NCI-H2081 (cell line): ENCODE measurements around the gene PRELID1.
"Not testable (repeated sequence)": the region's sequence is repeated elsewhere in the genome, so short reads cannot be mapped to it uniquely, and the experiment has no call there.

Experiments used
- DNase-seq, 2 experiments: peaks; one replicate each; lab custom pipeline; 2025; lab: John Stamatoyannopoulos, UW

Gene PRELID1, protein sequence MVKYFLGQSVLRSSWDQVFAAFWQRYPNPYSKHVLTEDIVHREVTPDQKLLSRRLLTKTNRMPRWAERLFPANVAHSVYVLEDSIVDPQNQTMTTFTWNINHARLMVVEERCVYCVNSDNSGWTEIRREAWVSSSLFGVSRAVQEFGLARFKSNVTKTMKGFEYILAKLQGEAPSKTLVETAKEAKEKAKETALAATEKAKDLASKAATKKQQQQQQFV

DNA sequence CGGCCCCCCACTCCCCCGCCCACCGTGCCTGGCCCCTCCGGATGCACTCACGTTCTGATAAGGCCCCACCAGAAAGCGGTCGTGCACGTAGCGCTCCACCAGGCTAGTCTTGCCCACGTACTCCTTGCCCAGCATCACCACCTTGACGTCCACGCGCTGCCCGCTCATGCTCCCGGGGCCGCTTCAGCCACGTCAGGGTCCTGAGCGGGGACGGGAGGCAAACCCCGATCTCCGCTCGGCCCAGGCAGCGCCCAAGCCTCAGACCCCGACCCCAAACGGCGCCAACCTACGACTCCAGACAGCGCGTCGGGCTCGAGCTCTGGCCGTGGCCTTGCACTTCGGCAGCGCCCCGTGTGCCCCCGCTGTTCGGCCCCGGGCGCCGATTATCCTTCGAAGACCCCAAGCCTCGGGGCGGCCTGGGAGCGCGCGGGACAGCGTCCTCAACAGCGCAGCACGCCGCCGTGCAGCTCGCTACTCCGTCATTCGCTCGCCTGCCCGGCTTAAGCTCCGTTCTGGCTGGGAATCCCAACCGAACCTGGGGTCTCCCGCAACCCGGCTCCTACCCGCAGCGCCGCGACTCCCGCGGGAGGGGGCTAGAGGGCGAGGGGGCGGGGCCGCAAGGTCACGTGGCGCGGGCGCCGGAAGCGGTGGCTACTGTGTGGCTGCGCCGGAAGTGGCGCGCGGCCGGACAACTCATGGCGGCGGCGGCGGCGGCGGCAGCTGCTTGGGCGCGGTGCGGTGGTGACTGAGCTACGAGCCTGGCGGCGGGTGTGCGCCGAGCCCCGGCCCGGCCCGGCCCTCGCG, at the start of gene PRELID1, which contains the start of gene RAB24:
Gene PRELID1 (plus strand): TSS at position 679 of the 804 bp plus-strand sequence. CDS start 187 bp downstream, outside the sequence.
Gene RAB24 (minus strand): TSS at position 599 of the 804 bp plus-strand sequence. CDS start 431 bp downstream, at position 168.
- DNase-seq = peak; percentile 67 to 78

GRCh38 chr5:177256296-177256695, 47.3 kb upstream of the PRELID1 start:
- DNase-seq = no peak

DNA sequence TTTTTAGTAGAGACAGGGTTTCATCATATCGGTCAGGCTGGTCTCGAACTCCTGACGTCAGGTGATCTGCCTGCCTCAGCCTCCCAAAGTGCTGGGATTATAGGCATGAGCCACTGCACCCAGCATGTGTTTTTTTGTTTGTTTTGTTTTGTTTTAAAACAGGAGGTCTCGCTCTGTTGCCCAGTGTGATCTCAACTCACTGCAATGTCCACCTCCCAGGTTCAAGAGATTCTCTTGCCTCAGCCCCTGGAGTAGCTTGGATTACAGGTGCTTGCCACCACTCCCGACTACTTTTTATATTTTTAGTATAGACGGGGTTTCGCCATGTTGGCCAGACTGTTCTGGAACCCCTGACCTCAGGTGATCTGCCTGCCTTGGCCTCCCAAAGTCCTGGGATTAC, 44.9 kb upstream of the PRELID1 start:
- not testable (repeated sequence) for DNase-seq

DNA sequence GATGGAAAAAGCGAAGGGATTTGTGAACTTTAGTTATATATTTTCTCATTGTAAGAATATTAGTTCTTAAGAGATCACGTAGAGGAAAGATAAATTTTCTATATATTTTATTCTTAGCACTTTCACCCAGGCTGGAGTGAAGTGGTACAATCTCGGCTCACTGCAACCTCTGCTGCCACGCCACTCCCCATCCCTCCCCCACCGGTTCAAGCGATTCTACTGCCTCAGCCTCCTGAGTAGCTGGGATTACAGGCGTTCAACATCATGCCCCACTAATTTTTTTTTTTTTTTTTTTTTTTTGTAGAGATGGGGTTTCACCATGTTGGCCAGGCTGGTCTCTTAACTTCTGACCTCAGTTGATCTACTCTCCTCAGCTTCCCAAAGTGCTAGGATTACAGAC, 42.6 kb upstream of the PRELID1 start:
- no peak for DNase-seq

DNA sequence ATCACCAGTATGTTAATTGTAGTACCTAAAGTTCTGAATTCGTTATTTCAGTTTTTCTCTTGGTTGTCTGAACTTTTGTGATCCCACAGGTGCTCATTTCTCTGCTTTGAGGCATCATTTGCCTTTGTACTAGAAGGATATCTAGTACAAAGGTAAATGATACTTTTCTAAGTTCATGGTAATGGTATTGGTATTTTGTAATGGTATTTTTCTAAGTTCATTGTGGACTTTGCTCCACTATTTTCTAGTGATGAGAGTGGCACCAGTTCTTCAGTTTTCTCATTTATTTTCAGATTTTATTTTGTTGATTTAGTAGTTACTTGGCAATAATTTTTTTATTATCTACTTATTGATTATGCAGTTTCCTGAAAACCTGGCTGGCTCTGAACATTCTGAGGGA, 42.1 kb upstream of the PRELID1 start:
- DNase-seq = no peak

- no peak for DNase-seq
These were observed 39.4 kb upstream of the PRELID1 start for GRCh38 chr5:177264178-177264577.

- DNase-seq = no peak
These were observed 38.2 kb upstream of the PRELID1 start for GRCh38 chr5:177265395-177265794.

DNA sequence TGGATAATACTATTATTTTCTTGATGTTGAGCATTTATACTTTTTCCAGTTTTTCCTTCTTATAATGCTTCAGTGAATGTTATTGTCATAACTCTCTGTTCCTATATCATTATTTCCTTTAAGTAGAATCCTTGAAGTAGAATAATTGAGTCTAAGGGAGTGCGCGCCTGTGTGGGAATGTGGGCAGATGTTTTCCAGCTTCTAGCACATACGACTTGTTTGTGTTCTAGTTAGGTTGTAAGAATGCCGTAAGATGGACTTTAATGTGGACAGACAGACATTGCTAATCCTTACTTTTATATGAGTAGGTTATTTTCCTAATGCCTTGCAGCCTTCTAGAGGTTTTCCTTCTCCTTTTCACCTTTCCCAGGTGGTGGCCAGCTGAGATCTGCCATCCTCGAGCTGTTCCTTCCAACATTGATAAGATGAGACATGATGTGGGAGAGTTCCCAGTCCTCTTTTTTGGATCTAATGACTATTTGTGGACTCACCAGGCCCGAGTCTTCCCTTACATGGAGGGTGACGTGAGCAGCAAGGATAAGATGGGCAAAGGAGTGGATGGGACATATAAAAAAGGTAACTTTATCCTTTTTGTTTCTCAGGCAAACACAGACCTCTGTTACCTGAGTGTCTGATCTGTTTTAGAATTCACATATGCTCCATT, 34.2 kb upstream of the PRELID1 start:
- DNase-seq = no peak

DNA sequence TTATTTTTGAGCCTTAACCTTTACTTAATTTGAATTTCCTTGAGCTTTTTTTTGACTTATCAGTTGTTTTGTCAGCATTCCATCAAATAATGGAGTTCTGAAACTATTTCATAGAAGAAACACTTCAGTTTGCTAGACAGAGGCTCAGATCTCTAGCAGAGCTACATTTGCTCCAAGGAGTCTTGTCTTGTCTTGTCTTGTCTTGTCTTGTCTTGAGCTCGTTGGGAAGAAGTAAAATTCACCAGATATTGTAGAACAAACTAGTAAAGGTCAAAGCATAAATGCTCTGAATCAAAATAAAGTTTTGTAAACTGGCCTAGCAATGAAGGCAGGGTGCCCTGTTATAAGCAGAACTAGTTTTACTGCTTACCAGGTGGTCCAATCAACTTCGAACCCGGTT, 33.6 kb upstream of the PRELID1 start:
- no peak for DNase-seq

DNA sequence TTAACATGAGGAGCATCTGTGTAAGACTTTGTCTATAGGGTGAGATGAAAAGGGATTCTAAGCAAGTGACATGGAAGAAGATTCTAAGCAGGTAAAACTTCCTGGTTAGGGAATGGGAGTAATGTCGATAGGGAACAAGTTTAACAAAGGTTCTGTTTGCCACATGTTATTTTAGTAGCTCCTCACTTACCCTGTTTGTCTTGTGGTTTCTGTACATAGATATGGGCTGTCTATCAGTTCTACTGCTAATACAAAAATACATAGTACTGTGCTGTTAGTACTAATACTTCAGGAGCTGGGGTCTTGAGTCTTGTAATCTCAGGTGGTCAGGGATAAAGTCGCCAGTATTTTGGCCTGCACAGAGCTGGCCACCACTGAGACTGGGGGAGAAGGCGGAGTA, 32.9 kb upstream of the PRELID1 start:
- DNase-seq = no peak

DNA sequence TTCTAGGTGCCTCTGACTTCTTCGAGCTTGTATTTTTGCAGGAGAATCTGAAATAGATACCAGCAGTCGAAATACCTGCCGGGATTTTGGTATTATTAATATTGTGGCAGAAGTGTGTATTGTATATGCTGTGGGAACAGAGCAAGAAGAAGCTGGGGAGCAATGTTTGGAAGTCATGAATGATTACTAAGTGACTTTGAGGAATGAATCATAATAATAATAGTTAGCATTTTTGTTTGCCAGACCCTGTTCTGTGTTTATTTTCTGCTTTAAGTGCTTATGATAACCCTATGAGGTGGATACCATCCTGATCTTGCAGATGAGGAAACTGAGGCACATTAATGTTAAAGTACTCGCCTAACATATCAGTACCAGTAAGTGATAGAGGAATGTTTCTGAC, 32.5 kb upstream of the PRELID1 start:
- no peak for DNase-seq

DNA sequence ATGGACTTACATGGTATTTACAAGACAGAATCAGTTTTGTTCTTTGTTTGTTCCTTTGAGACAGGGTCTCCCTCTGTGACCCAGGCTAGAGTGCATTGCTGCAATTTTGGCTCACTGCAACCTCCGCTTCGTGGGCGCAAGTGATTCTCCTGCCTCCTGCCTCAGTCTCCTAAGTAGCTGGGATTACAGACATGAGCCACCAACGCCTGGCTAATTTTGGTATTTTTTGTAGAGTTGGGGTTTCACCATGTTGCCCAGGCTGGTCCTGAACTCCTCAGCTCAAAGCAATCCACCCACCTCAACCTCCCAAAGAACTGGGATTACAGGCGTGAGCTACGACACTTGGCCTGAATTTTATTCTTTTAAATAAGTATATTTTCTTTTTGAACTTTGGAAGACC, 27.7 kb upstream of the PRELID1 start:
- DNase-seq = no peak

GRCh38 chr5:177276886-177277285, 26.7 kb upstream of the PRELID1 start:
- no peak for DNase-seq

GRCh38 chr5:177288191-177288590, 15.4 kb upstream of the PRELID1 start:
- DNase-seq = no peak

DNA sequence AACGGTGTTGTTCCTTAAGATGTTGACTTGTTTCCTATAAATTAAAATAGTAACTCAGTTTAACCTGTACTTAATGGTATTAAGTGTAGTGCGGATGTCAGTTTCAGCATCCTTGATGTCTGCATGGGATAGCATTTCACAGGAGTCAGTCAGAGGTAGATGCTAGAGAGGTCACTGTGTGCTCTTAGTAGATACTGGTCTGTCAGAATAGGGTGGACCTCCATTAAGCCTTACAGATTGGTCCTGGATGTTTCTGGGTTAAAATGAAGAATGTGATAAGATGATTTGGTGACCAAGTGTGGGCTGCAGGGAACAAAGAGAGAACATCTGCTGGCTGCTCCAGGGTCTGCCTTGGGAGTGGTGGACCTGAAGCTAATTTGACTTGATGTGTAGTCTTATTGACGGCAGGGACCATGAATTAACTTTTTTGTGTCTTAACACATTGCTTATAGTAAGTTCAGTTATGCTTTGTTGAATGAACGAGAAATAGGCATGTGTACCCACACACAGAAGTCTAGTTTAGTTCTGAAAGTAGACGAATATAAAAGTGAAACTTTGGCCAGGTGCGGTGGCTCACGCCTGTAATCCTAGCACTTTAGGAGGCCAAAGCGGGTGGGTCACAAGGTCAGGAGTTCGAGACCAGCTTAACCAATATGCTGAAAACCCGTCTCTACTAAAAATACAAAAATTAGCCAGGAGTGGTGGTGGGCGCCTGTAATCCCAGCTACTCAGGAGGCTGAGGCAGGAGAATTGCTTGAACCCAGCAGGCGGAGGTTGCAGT, 12.6 kb upstream of the PRELID1 start:
- DNase-seq = no peak

DNA sequence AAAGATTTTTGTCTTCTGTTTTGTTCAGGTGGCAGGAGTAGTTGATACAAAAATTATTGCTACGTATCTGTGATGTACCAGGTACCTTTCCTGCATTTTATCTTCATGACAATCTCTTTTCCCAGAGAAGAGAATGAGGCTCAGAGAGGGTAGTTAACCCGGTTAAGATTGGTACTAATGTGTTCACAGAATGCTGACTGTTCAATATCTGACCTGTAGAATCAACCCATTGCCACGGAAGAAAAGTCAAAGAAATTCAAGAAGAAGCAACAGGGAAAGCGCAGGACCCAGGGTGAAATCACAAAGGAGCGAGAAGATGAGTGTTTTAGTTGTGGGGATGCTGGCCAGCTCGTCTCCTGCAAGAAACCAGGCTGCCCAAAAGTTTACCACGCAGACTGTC, 11.9 kb upstream of the PRELID1 start:
- DNase-seq = no peak

DNA sequence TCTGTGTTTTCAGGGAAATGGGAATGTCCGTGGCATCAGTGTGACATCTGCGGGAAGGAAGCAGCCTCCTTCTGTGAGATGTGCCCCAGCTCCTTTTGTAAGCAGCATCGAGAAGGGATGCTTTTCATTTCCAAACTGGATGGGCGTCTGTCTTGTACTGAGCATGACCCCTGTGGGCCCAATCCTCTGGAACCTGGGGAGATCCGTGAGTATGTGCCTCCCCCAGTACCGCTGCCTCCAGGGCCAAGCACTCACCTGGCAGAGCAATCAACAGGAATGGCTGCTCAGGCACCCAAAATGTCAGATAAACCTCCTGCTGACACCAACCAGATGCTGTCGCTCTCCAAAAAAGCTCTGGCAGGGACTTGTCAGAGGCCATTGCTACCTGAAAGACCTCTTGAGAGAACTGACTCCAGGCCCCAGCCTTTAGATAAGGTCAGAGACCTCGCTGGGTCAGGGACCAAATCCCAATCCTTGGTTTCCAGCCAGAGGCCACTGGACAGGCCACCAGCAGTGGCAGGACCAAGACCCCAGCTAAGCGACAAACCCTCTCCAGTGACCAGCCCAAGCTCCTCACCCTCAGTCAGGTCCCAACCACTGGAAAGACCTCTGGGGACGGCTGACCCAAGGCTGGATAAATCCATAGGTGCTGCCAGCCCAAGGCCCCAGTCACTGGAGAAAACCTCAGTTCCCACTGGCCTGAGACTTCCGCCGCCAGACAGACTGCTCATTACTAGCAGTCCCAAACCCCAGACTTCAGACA, 9.6 kb upstream of the PRELID1 start:
- no peak for DNase-seq

- no peak for DNase-seq
These were observed 9.0 kb upstream of the PRELID1 start for GRCh38 chr5:177294632-177295031.

DNA sequence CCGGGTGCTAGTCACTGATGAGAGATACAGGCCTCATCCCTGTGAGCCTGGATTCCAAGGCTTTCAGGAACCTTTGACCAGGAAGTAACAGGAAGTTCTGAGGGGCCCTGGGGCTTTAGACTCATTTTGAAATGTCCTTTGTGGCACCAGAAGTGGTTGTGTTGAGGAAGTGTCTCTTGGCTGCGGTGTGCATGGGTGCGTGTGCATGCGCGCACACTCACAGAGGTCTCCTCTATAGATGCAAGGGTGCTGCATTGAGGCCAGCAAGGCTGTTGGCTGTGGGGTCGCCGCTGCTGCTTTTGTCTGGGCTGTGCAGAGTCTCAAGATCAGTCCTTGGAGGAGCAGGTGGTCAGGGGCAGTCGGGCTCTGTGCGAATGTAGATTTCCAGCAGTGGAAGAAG, 7.7 kb upstream of the PRELID1 start:
- no peak for DNase-seq

DNA sequence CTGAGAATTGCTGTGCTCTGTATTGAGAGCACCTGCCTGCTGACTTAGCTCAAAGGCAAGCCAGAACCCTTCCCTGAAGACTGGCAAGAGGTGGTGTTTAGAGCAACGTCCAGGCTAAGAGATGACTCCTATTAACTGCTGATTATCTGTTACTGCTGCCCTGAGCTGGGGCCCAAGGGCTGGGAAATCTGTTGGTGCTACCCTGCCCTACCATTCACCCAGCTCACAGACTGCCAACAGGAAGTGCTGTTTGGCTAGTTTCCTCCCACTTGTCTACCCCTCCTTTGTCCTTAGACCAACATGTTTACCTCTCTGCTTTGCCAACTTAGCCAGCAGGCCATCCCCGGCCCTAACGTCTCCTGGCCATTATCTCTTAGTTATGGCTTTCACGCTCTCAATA, 7.0 kb upstream of the PRELID1 start:
- DNase-seq = peak; percentile 30 to 74

DNA sequence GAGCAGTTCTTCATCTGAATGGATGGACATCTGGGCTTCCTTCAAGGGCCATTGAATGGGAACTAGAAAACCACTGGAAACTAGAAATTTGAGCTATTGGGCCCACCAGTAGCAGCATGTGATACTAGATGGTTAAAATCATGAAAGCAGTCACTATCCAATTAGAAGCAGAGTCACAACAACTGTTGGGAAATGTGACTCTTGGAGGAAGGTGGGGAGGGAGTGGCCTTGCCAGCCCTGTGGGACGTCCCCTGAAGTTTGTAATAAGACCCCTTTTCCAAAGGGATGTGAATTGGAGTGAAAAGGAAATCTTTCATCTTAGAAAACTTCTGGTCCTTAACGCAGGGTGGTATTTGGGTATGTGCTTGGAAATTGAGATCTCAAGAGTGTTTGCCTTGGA, 5.7 kb upstream of the PRELID1 start:
- DNase-seq = no peak
